IMR-90 (cell line): ENCODE results near the gene FOXK1. TPM values are rescaled to one million over a fixed set of nuclear protein-coding genes. Genes with fewer than 3 reads are reported as not detected.

Experiments used
- ATAC-seq: fragments of 200-7000 bp; cut with Tn5 transposase; 2 replicates; pipeline ENCODE4 v1.9.1; 2020; ENCODE audit warnings: low read depth, mild to moderate bottlenecking, moderate library complexity
- BruUV-seq: library from RNA; stranded (reverse); fragments of 400-500 nt; replicated peaks from 2 replicates; lab custom pipeline; 2021; lab: Mats Ljungman, UMichigan
- CTCF ChIA-PET: fragments of 300-600 bp; formaldehyde crosslinking; extraction: SDS; loops from one replicate; lab custom pipeline; 2021; ENCODE audit warnings: antibody characterized with exemption; lab: Yijun Ruan, JAX
- POLR2A ChIA-PET: fragments of 300-600 bp; sonication (Branson Sonifier 250); formaldehyde crosslinking; loops from one replicate; lab custom pipeline; 2022; ENCODE audit warnings: antibody characterized with exemption; ENCODE audit not compliant: unreplicated experiment; lab: Charles Lee
- DNase-seq: peaks from one replicate; pipeline ENCODE4 v3.0.0; 2013
- H2AFZ ChIP-seq: replicated peaks from 2 replicates; pipeline ENCODE3; 2013; ENCODE audit warnings: low read length, mild to moderate bottlenecking; ENCODE audit not compliant: poor library complexity
- H2AK5ac ChIP-seq: 2 replicates; pipeline ENCODE4 v1.6.1; 2013; ENCODE audit warnings: low read depth, low read length, inconsistent platforms
- H2AK9ac ChIP-seq: replicated peaks from 2 replicates; pipeline ENCODE3; 2013; ENCODE audit warnings: mild to moderate bottlenecking, low read depth, low read length, moderate library complexity; ENCODE audit not compliant: poor library complexity
- H2BK120ac ChIP-seq: 2 replicates; pipeline ENCODE4 v1.6.1; 2013; ENCODE audit warnings: low read depth, low read length, inconsistent platforms
- H2BK15ac ChIP-seq: 3 replicates; pipeline ENCODE4 v1.6.1; 2013; ENCODE audit warnings: low read depth, low read length, inconsistent platforms
- H2BK20ac ChIP-seq: 2 replicates; pipeline ENCODE4 v1.6.1; 2013; ENCODE audit warnings: low read depth, mild to moderate bottlenecking, inconsistent platforms, low read length, moderate library complexity
- H2BK5ac ChIP-seq: 2 replicates; pipeline ENCODE4 v1.6.1; 2013; ENCODE audit warnings: mild to moderate bottlenecking, low read depth, low read length, inconsistent platforms; ENCODE audit not compliant: poor library complexity, severe bottlenecking
- H3K14ac ChIP-seq: replicated peaks from 2 replicates; pipeline ENCODE4 v1.6.1; 2013; ENCODE audit warnings: low read depth, low read length, inconsistent platforms
- H3K18ac ChIP-seq: 2 replicates; pipeline ENCODE4 v1.6.1; 2013; ENCODE audit warnings: low read depth, low read length, control low read depth
- H3K23ac ChIP-seq: 2 replicates; pipeline ENCODE4 v1.6.1; 2013; ENCODE audit warnings: low read depth, low read length, inconsistent platforms
- H3K27ac ChIP-seq: 2 replicates; pipeline ENCODE4 v1.5.1; 2013; ENCODE audit warnings: mild to moderate bottlenecking, control low read depth, low read length; ENCODE audit not compliant: insufficient read depth
- H3K27me3 ChIP-seq: 2 replicates; pipeline ENCODE4 v1.6.1; 2013; ENCODE audit warnings: low read length; ENCODE audit not compliant: control insufficient read depth, insufficient read depth
- H3K36me3 ChIP-seq: 2 replicates; pipeline ENCODE4 v1.6.1; 2013; ENCODE audit warnings: low read length, mixed read lengths; ENCODE audit not compliant: control insufficient read depth, insufficient read depth
- H3K4ac ChIP-seq: 2 replicates; pipeline ENCODE4 v1.6.1; 2013; ENCODE audit warnings: low read depth, low read length, inconsistent platforms
- H3K4me1 ChIP-seq: 2 replicates; pipeline ENCODE4 v1.6.1; 2013; ENCODE audit warnings: low read length, mixed read lengths; ENCODE audit not compliant: control insufficient read depth, insufficient read depth
- H3K4me2 ChIP-seq: 2 replicates; pipeline ENCODE4 v1.6.1; 2013; ENCODE audit warnings: low read depth, mild to moderate bottlenecking, control low read depth, low read length, moderate library complexity
- H3K4me3 ChIP-seq: 2 replicates; pipeline ENCODE4 v1.5.1; 2013; ENCODE audit warnings: low read depth, mild to moderate bottlenecking, control low read depth, low read length, moderate library complexity; ENCODE audit not compliant: insufficient read depth
- H3K56ac ChIP-seq: 2 replicates; pipeline ENCODE4 v1.6.1; 2013; ENCODE audit warnings: low read length, inconsistent platforms; ENCODE audit not compliant: insufficient read depth; ENCODE audit errors: extremely low read depth
- H3K79me1 ChIP-seq, 2 experiments: 2 replicates each; pipeline ENCODE4 v1.6.1; 2013; ENCODE audit warnings: low read length in 2 of 2, inconsistent platforms in 1 of 2, low read depth in 1 of 2
- H3K9ac ChIP-seq: 2 replicates; pipeline ENCODE4 v1.6.1; 2013; ENCODE audit warnings: low read depth, low read length, control low read depth
- H3K9me1 ChIP-seq: 2 replicates; pipeline ENCODE4 v1.6.1; 2013; ENCODE audit warnings: low read length, inconsistent platforms; ENCODE audit not compliant: insufficient read depth
- H3K9me3 ChIP-seq: 2 replicates; pipeline ENCODE4 v1.6.1; 2013; ENCODE audit warnings: low read length; ENCODE audit not compliant: control insufficient read depth, insufficient read depth
- H4K20me1 ChIP-seq: 2 replicates; pipeline ENCODE4 v1.6.1; 2013; ENCODE audit warnings: low read length, inconsistent platforms; ENCODE audit not compliant: insufficient read depth
- H4K5ac ChIP-seq: 2 replicates; pipeline ENCODE4 v1.6.1; 2013; ENCODE audit warnings: mild to moderate bottlenecking, low read depth, low read length, control low read depth
- H4K8ac ChIP-seq, 2 experiments: 2 replicates each; pipeline ENCODE4 v1.6.1; 2013; ENCODE audit warnings: low read depth in 2 of 2, low read length in 2 of 2, control low read depth in 1 of 2, inconsistent platforms in 1 of 2
- H4K91ac ChIP-seq: 2 replicates; pipeline ENCODE4 v1.6.1; 2013; ENCODE audit warnings: low read depth, low read length, inconsistent platforms; ENCODE audit not compliant: insufficient read depth
- BHLHE40 ChIP-seq: fragments of 150-350 bp; IDR thresholded peaks from 2 replicates; pipeline ENCODE4 v1.6.1; 2016; ENCODE audit warnings: mild to moderate bottlenecking, low read depth, low read length
- CEBPB ChIP-seq: IDR thresholded peaks from 2 replicates; pipeline ENCODE4 v1.6.1; 2012; ENCODE audit warnings: low read depth, low read length, improper control_type of control experiment
- CTCF ChIP-seq: conservative IDR thresholded peaks from 2 replicates; pipeline ENCODE4 v1.5.1; 2012; ENCODE audit warnings: mild to moderate bottlenecking, low read depth, low read length, improper control_type of control experiment
- ELK1 ChIP-seq: fragments of 150-350 bp; IDR thresholded peaks from 2 replicates; pipeline ENCODE4 v1.6.1; 2016; ENCODE audit warnings: low read depth, mild to moderate bottlenecking, low read length, moderate library complexity, borderline replicate concordance
- FOS ChIP-seq: fragments of 150-350 bp; IDR thresholded peaks from 2 replicates; pipeline ENCODE4 v1.6.1; 2016; ENCODE audit warnings: low read depth, low read length
- MAFK ChIP-seq: IDR thresholded peaks from 2 replicates; pipeline ENCODE4 v1.6.1; 2012; ENCODE audit warnings: low read depth, low read length, improper control_type of control experiment
- NFE2L2 ChIP-seq: fragments of 150-350 bp; IDR thresholded peaks from 2 replicates; pipeline ENCODE4 v1.6.1; 2016; ENCODE audit warnings: low read depth, mild to moderate bottlenecking, low read length
- RAD21 ChIP-seq: IDR thresholded peaks from 2 replicates; pipeline ENCODE4 v1.6.1; 2012; ENCODE audit warnings: low read length, improper control_type of control experiment
- RCOR1 ChIP-seq: IDR thresholded peaks from 2 replicates; pipeline ENCODE4 v1.6.1; 2012; ENCODE audit warnings: mild to moderate bottlenecking, low read length, improper control_type of control experiment; ENCODE audit not compliant: insufficient replicate concordance
- RFX5 ChIP-seq: IDR thresholded peaks from 2 replicates; pipeline ENCODE4 v1.8.0; 2012; ENCODE audit warnings: low read depth, mild to moderate bottlenecking, low read length, moderate library complexity
- SMC3 ChIP-seq: fragments of 150-350 bp; IDR thresholded peaks from 2 replicates; pipeline ENCODE4 v1.6.1; 2016; ENCODE audit warnings: low read depth, mild to moderate bottlenecking, antibody characterized with exemption, low read length, moderate library complexity
- WGBS, 2 experiments: methylation state at CpG; one replicate each; pipeline versions ENCODE4 v1.1.5 to v1.1.7; 2013; ENCODE audit warnings: missing lambda C conversion rate in 2 of 2; ENCODE audit not compliant: insufficient read length in 1 of 2; ENCODE audit errors: extremely low coverage in 2 of 2; 5-methylcytosine and 5-hydroxymethylcytosine counted together
- dilution Hi-C: fragments of 300-500 bp; cut with HindIII; formaldehyde crosslinking; loops from one replicate; pipeline ENCODE4 v1.14.3; 2018; ENCODE audit warnings: low sequenced_read_pairs; ENCODE audit not compliant: unreplicated experiment
- in situ Hi-C: fragments of 300-500 bp; cut with MboI; formaldehyde crosslinking; loops from 3 replicates; pipeline ENCODE4 v1.14.3; 2019; ENCODE audit warnings: low sequenced_read_pairs, inconsistent platforms, mixed read lengths
- intact Hi-C: fragments of 100-400 bp; cut with micrococcal nuclease; formaldehyde crosslinking; loops from 2 replicates; pipeline ENCODE4 v1.10.0; 2022
- polyA plus RNA-seq, 3 experiments: library from polyadenylated mRNA; depleted of rRNA; stranded (reverse); fragments of >200 nt; gene quantifications; 2 replicates each; pipeline ENCODE4 v1.2.3, GENCODE V29; 2012; ENCODE audit warnings: low replicate concordance in 1 of 3
- total RNA-seq: library from RNA; depleted of rRNA; stranded (reverse); fragments of >200 nt; gene quantifications from 2 replicates; pipeline ENCODE4 v1.2.3, GENCODE V29; 2012

Gene FOXK1
- total and polyA plus RNA-seq, 2 of the 4 experiments (the other 2 are of a cell fraction) = 4.3 to 8.8 TPM

- TF ChIP-seq SMC3 = no peak
- no peak for TF ChIP-seq RFX5
- no peak for TF ChIP-seq RCOR1
- TF ChIP-seq CTCF = no peak
- TF ChIP-seq FOS = no peak
- no peak for TF ChIP-seq BHLHE40
- TF ChIP-seq RAD21 = no peak
- no peak for TF ChIP-seq MAFK
- TF ChIP-seq CEBPB = no peak
- no peak for TF ChIP-seq NFE2L2
- TF ChIP-seq ELK1 = no peak
- Histone ChIP-seq H3K56ac (no peak overlapping the region), H2BK20ac (no peak overlapping the region), H4K91ac (no peak overlapping the region), H3K79me1 (peaks cover 11 to 87% of the 10 kb centered on the region in 2 experiments), H3K27me3 (no peaks in the 10 kb centered on the region), H4K20me1 (peaks cover 48% of the 10 kb centered on the region), H3K9me3 (no peaks in the 10 kb centered on the region), H3K4me2 (no peak overlapping the region), H3K27ac (no peak overlapping the region), H3K9me1 (peaks cover 12% of the 10 kb centered on the region; the same call in 1 of the 2 replicates), H3K4me1 (peaks cover 12% of the 10 kb centered on the region), H3K4me3 (no peak overlapping the region), H2BK5ac (no peak overlapping the region), H2AK5ac (no peak overlapping the region), H4K5ac (no peak overlapping the region), H2BK120ac (no peak overlapping the region), H2AK9ac (no peak overlapping the region), H2AFZ (no peak overlapping the region), H3K14ac (no peak overlapping the region), H3K23ac (no peak overlapping the region), H3K36me3 (peaks cover 34% of the 10 kb centered on the region), H3K18ac (no peak overlapping the region), H2BK15ac (no peak overlapping the region), H3K4ac (no peak overlapping the region), H4K8ac (no peak overlapping the region; a peak in 1 of 4 replicates), H3K9ac (no peak overlapping the region)
- 86% methylated on average over 4 of the region's 9 CpGs; no CpG with 5 or more reads in 1 of the 2 experiments for WGBS, 2 experiments
- BruUV-seq = no TSS peak
- dilution Hi-C loops = no loop called here
- no peak for DNase-seq
- ChIA-PET CTCF (interaction anchor here (0.5 to 1.0 kb wide), 2 partner anchors 14 to 1947 kb away, joined by 4 read pairs; no protein-coding TSS in a partner anchor), POLR2A (no interaction called here)
- no peak for ATAC-seq
- in situ Hi-C loops = no loop called here
- intact Hi-C loops = no loop called here
Measured at GRCh38 chr7:4726566-4726965, 44.5 kb downstream of the FOXK1 start.
